Lower leg skin (tissue), 4 donors: ENCODE measurements around the gene GABBR2. TPM values are rescaled to one million over a fixed set of nuclear protein-coding genes. Genes with fewer than 3 reads are reported as not detected.

Experiments used
- DNase-seq, 2 donors: peaks; one replicate each; pipeline ENCODE4 v3.0.0-alpha.2; 2019; ENCODE audit warnings: low spot score in 2 of 2
- H3K4me3 ChIP-seq: fragments of 200-600 bp; sonication (generic); 2 replicates; pipeline ENCODE4 v1.5.1; 2017; ENCODE audit warnings: mild to moderate bottlenecking, low read depth; ENCODE audit not compliant: poor library complexity, severe bottlenecking
- CTCF ChIP-seq, 3 donors: fragments of 450-650 bp; IDR thresholded peaks; one replicate each; pipeline ENCODE4 v1.5.1; 2016; ENCODE audit warnings: antibody characterized with exemption in 3 of 3, mild to moderate bottlenecking in 3 of 3, moderate library complexity in 2 of 3
- POLR2A ChIP-seq, 2 donors: fragments of 450-650 bp; IDR thresholded peaks; one replicate each; pipeline ENCODE4 v1.6.1; 2016 to 2017; ENCODE audit warnings: antibody characterized with exemption in 2 of 2, mild to moderate bottlenecking in 1 of 2, moderate library complexity in 1 of 2
- WGBS, 2 donors: methylation state at CpG; one replicate each; pipeline ENCODE4 v1.1.5; 2018; 5-methylcytosine and 5-hydroxymethylcytosine counted together
- intact Hi-C: fragments of 100-400 bp; cut with DNase I; formaldehyde crosslinking; loops from one replicate; pipeline ENCODE4 v1.15.0; 2023; ENCODE audit warnings: low total_unique reads
- total RNA-seq, 4 donors: library from RNA; depleted of rRNA; stranded (reverse); fragments of >200 nt; gene quantifications; one replicate each; pipeline ENCODE4 v1.1.0, GENCODE V29; 2016

Gene GABBR2
- total RNA-seq, 4 donors from 2014 or later: 0.23 to 4.2 TPM; not detected in 2

GRCh38 chr9:98241357-98242300 lies 467.1 kb downstream of the GABBR2 start:
- DNase-seq: no peak

GRCh38 chr9:98240475-98240874 lies 468.3 kb downstream of the GABBR2 start:
- WGBS, 2 donors: 95 to 98% methylated on average over 3 of the region's 3 CpGs
- intact Hi-C loops: no loop called here
- no peak for DNase-seq
- TF ChIP-seq CTCF (IDR thresholded peaks at IDR 0.05) (no peak), POLR2A (IDR thresholded peaks at IDR 0.05) (no peak)
- H3K4me3 ChIP-seq: no peak overlapping the region

More at GRCh38 chr9:98241357-98242300, 467.1 kb downstream of the GABBR2 start:
- TF ChIP-seq POLR2A (IDR thresholded peaks at IDR 0.05): no peak
- TF ChIP-seq CTCF (IDR thresholded peaks at IDR 0.05): no peak
- WGBS, 2 donors: 85 to 88% methylated on average over 8 of the region's 8 CpGs
- H3K4me3 ChIP-seq: no peak overlapping the region
- intact Hi-C loops: no loop called here

Other genes starting within 250 kb of the GABBR2 start
- 10 to 100 TPM; 11.3 to 28.0 (median 19.1) TPM for gene ANKS6, start 87.6 kb upstream of the GABBR2 start, total RNA-seq
- 1 to 10 TPM; 4.9 to 8.5 (median 6.4) TPM for gene GALNT12, start 98.7 kb upstream of the GABBR2 start, total RNA-seq
- gene COL15A1, start 235.0 kb upstream of the GABBR2 start, total RNA-seq: 10 to 100 TPM in 1 of 4 donors, 1 to 10 TPM in 3; 2.3 to 14.1 (median 8.3) TPM